Measurements from ENCODE around the gene MORN3.

MORN3 gene

GRCh38 chr12:121652767-121653497 lies 16.5 kb downstream of the MORN3 start:
- 0 out of 2 replicates have a peak, but pooled peaks cover 5% of the 10 kb centered on the region for H3F3A ChIP-seq (ENCODE audit: low read depth)
- H3K4me2 ChIP-seq (ENCODE audit: low read depth, low read length, poor library complexity, severe bottlenecking) = no peak overlapping the region
- no peak overlapping the region for H2AFZ ChIP-seq (ENCODE audit: low read length)
- no peaks in the 10 kb centered on the region for H3K79me2 ChIP-seq (ENCODE audit: insufficient read depth, low read length)
- TF ChIP-seq EZH2phosphoT487 (IDR thresholded peaks at IDR 0.05; ENCODE audit: borderline replicate concordance) (no peak), CTCF (conservative IDR thresholded peaks at IDR 0.05; ENCODE audit: low read length) (0 out of 2 replicates have a peak, but pooled peaks have one; percentile 19)
- no peaks in the 10 kb centered on the region for H3K9me3 ChIP-seq (ENCODE audit: insufficient read depth, low read depth, low read length)
- no peak overlapping the region for H3K4me3 ChIP-seq (ENCODE audit: low read length, poor library complexity, severe bottlenecking)
- no peaks in the 10 kb centered on the region for H3K27me3 ChIP-seq (ENCODE audit: insufficient read depth, low read length, poor library complexity, severe bottlenecking)
- no peak overlapping the region for H3K9ac ChIP-seq (ENCODE audit: low read depth, low read length, poor library complexity, severe bottlenecking)
- H3K4me1 ChIP-seq (ENCODE audit: insufficient read depth, low read length, poor library complexity, severe bottlenecking) = peaks cover 53% of the 10 kb centered on the region
- H4K20me1 ChIP-seq (ENCODE audit: insufficient read depth, low read length, poor library complexity, severe bottlenecking) = no peaks in the 10 kb centered on the region
- no peaks in the 10 kb centered on the region for H3K9me2 ChIP-seq (replicated peaks; ENCODE audit: low read depth, low read length)
- H3K36me3 ChIP-seq (ENCODE audit: insufficient read depth, low read length) = no peaks in the 10 kb centered on the region

- Histone ChIP-seq H3K79me2 (ENCODE audit: insufficient read depth, low read length) (no peaks in the 10 kb centered on the region), H3K36me3 (ENCODE audit: insufficient read depth, low read length) (no peaks in the 10 kb centered on the region), H3K9ac (ENCODE audit: low read depth, low read length, poor library complexity, severe bottlenecking) (peak overlapping the region; percentile 43), H3K4me1 (ENCODE audit: insufficient read depth, low read length, poor library complexity, severe bottlenecking) (peaks cover 40% of the 10 kb centered on the region), H3F3A (ENCODE audit: low read depth) (0 out of 2 replicates have a peak, but pooled peaks cover 5% of the 10 kb centered on the region), H2AFZ (ENCODE audit: low read length) (no peak overlapping the region), H4K20me1 (ENCODE audit: insufficient read depth, low read length, poor library complexity, severe bottlenecking) (no peaks in the 10 kb centered on the region), H3K9me2 (replicated peaks; ENCODE audit: low read depth, low read length) (no peaks in the 10 kb centered on the region), H3K27me3 (ENCODE audit: insufficient read depth, low read length, poor library complexity, severe bottlenecking) (no peaks in the 10 kb centered on the region), H3K9me3 (ENCODE audit: insufficient read depth, low read depth, low read length) (no peaks in the 10 kb centered on the region), H3K4me2 (ENCODE audit: low read depth, low read length, poor library complexity, severe bottlenecking) (no peak overlapping the region), H3K4me3 (ENCODE audit: low read length, poor library complexity, severe bottlenecking) (no peak overlapping the region)
- no peak for TF ChIP-seq EZH2phosphoT487 (IDR thresholded peaks at IDR 0.05; ENCODE audit: borderline replicate concordance)
Measured at GRCh38 chr12:121651320-121651719, 18.1 kb downstream of the MORN3 start.

- no peaks in the 10 kb centered on the region for H3K79me2 ChIP-seq (ENCODE audit: insufficient read depth, low read length)
- H2AFZ ChIP-seq (ENCODE audit: low read length) = no peak overlapping the region
- H3F3A ChIP-seq (ENCODE audit: low read depth) = 0 out of 2 replicates have a peak, but pooled peaks cover 5% of the 10 kb centered on the region
- H3K9ac ChIP-seq (ENCODE audit: low read depth, low read length, poor library complexity, severe bottlenecking) = peak overlapping the region; percentile 55
- no peaks in the 10 kb centered on the region for H4K20me1 ChIP-seq (ENCODE audit: insufficient read depth, low read length, poor library complexity, severe bottlenecking)
- no peaks in the 10 kb centered on the region for H3K9me3 ChIP-seq (ENCODE audit: insufficient read depth, low read depth, low read length)
- no peak for TF ChIP-seq CTCF (conservative IDR thresholded peaks at IDR 0.05; ENCODE audit: low read length)
- no peak for TF ChIP-seq EZH2phosphoT487 (IDR thresholded peaks at IDR 0.05; ENCODE audit: borderline replicate concordance)
- no peaks in the 10 kb centered on the region for H3K9me2 ChIP-seq (replicated peaks; ENCODE audit: low read depth, low read length)
- peak overlapping the region; percentile 68 for H3K4me2 ChIP-seq (ENCODE audit: low read depth, low read length, poor library complexity, severe bottlenecking)
- H3K36me3 ChIP-seq (ENCODE audit: insufficient read depth, low read length) = no peaks in the 10 kb centered on the region
- peak overlapping the region; percentile 59 for H3K4me3 ChIP-seq (ENCODE audit: low read length, poor library complexity, severe bottlenecking)
- H3K27me3 ChIP-seq (ENCODE audit: insufficient read depth, low read length, poor library complexity, severe bottlenecking) = no peaks in the 10 kb centered on the region
- peaks cover 40% of the 10 kb centered on the region for H3K4me1 ChIP-seq (ENCODE audit: insufficient read depth, low read length, poor library complexity, severe bottlenecking)
Measured at GRCh38 chr12:121649819-121650353, 19.6 kb downstream of the MORN3 start.

Measured in Loucy (cell line).